ENCODE results near the gene WDR45B. TPM values are rescaled to one million over a fixed set of nuclear protein-coding genes. Genes with fewer than 3 reads are reported as not detected.

The WDR45B gene
- total and polyA plus RNA-seq, 8 donors: 46.8 to 93.1 (median 82.6) TPM

GRCh38 chr17:82593590-82594087 lies 54.6 kb downstream of the WDR45B start:
- Histone ChIP-seq H3K27me3 (no peaks in the 10 kb centered on the region), H3K36me3 (peaks cover 0 to 46% of the 10 kb centered on the region in 2 donors), H3K9me3 (no peaks in the 10 kb centered on the region), H3K4me3 (peak overlapping the region; percentile 28 to 58), H3K4me1 (peaks cover 19 to 48% of the 10 kb centered on the region in 2 donors), H3K27ac (peak overlapping the region; percentile 91 to 96)
- intact Hi-C loops (cut with DNase I): no loop called here
- DNase-seq (peak in 1 of 4 donors; percentile 81), ATAC-seq (no peak)
- no peak for TF ChIP-seq CTCF (IDR thresholded peaks at IDR 0.05)

- TF ChIP-seq CTCF (IDR thresholded peaks at IDR 0.05): no peak
Measured at GRCh38 chr17:82592767-82593589, 55.3 kb downstream of the WDR45B start.

GRCh38 chr17:82592289-82592766 lies 55.9 kb downstream of the WDR45B start:
- peaks cover 19 to 50% of the 10 kb centered on the region in 2 donors for H3K4me1 ChIP-seq
- H3K36me3 ChIP-seq: peaks cover 0 to 45% of the 10 kb centered on the region in 2 donors
- DNase-seq (peak in 2 of 4 donors; percentile 83 to 88), ATAC-seq (peak; percentile 85)
- no peaks in the 10 kb centered on the region for H3K9me3 ChIP-seq
- H3K27me3 ChIP-seq: no peaks in the 10 kb centered on the region
- no peak for TF ChIP-seq CTCF (IDR thresholded peaks at IDR 0.05)
- intact Hi-C loops (cut with DNase I): no loop called here
- H3K4me3 ChIP-seq: peak overlapping the region in 1 of 2 donors; percentile 58
- peak overlapping the region; percentile 91 to 96 for H3K27ac ChIP-seq

More at GRCh38 chr17:82592767-82593589, 55.3 kb downstream of the WDR45B start:
- peak; percentile 64 for ATAC-seq
- H3K36me3 ChIP-seq: peaks cover 0 to 45% of the 10 kb centered on the region in 2 donors
- peak; percentile 71 to 87 (median 79) for DNase-seq
- H3K4me1 ChIP-seq: peaks cover 19 to 48% of the 10 kb centered on the region in 2 donors
- peak overlapping the region; percentile 28 to 58 for H3K4me3 ChIP-seq
- no peaks in the 10 kb centered on the region for H3K9me3 ChIP-seq
- intact Hi-C loops (cut with DNase I): no loop called here
- peak overlapping the region; percentile 91 to 96 for H3K27ac ChIP-seq
- no peaks in the 10 kb centered on the region for H3K27me3 ChIP-seq

- Histone ChIP-seq H3K27ac (peak overlapping the region; percentile 91 to 96), H3K4me3 (no peak overlapping the region), H3K4me1 (peaks cover 19 to 57% of the 10 kb centered on the region in 2 donors), H3K36me3 (peaks cover 0 to 42% of the 10 kb centered on the region in 2 donors), H3K9me3 (no peaks in the 10 kb centered on the region), H3K27me3 (no peaks in the 10 kb centered on the region)
- no peak for TF ChIP-seq CTCF (IDR thresholded peaks at IDR 0.05)
- intact Hi-C loops (cut with DNase I): no loop called here
- DNase-seq: no peak
- ATAC-seq: no peak
Measured at GRCh38 chr17:82590881-82591539, 57.2 kb downstream of the WDR45B start.

- Histone ChIP-seq H3K9me3 (no peaks in the 10 kb centered on the region), H3K36me3 (peaks cover 0 to 42% of the 10 kb centered on the region in 2 donors), H3K4me1 (peaks cover 19 to 61% of the 10 kb centered on the region in 2 donors), H3K27ac (peak overlapping the region; percentile 17 to 96), H3K4me3 (no peak overlapping the region), H3K27me3 (no peaks in the 10 kb centered on the region)
- ATAC-seq: no peak
- no peak for TF ChIP-seq CTCF (IDR thresholded peaks at IDR 0.05)
- intact Hi-C loops (cut with DNase I): no loop called here
- no peak for DNase-seq
Measured at GRCh38 chr17:82590216-82590615, 58.0 kb downstream of the WDR45B start.
